Measurements from ENCODE around the gene LRIT3. TPM values are rescaled to one million over a fixed set of nuclear protein-coding genes. Genes with fewer than 3 reads are reported as not detected.
A peak's percentile ranks its signal among the peaks of the same experiment; 100 is the strongest.

LRIT3 gene
- total and polyA plus RNA-seq, 2 donors (not counting 3 experiments of a cell fraction or from before 2014, with no cell fraction given), result 0.06 to 0.13 TPM

DNA sequence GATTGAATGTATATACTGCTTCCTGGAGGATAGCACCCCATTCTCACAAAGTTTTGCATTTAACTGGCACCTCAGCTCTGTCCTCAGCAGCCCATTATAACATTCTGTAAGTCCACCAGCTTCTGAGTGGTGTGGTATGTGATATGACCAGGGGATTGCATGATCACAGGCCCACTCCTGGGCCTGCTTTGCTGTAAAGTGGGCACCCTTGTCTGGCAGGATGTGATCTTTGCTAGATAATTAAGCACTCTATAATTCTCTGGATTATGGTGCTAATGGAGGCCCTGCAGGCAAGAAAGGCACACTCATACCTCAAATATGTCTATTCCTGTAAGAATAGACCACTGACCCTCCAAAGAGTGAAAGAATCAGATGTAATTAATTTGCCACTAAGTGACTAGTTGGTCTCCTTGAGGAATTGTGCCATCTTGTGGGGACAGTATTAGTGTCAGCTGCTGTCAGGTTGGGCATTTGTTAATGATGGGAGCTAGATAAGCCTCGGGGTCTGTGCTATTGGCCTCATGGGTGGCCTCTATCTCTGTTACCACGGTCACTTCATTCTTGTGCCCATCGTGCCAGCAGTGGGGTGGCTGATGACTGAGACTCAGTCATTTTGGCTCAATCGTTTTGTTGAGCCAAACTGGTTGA, 43.9 kb upstream of the LRIT3 start:
- intact Hi-C loops (cut with micrococcal nuclease), result loop anchor here (1.0 to 5.0 kb wide), 6 partner anchors 11 to 382 kb away; partner anchors contain the start of genes CASP6, GAR1, MCUB and PLA2G12A
- no peaks in the 10 kb centered on the region for H3K9me1 ChIP-seq (replicated peaks; ENCODE audit: control insufficient read depth, extremely low read depth, insufficient read depth, low read length)
- no peaks in the 10 kb centered on the region for H3K9me3 ChIP-seq (replicated peaks; ENCODE audit: control insufficient read depth, insufficient read depth, low read length)
- CTCF ChIA-PET, result interaction anchor here (0.5 to 2.1 kb wide), 22 partner anchors 9 to 393 kb away, joined by 3 to 22 read pairs (median 4); partner anchors contain the start of genes GAR1, RRH and SEC24B
- H3K4me1 ChIP-seq (ENCODE audit: control insufficient read depth, extremely low read depth, insufficient read depth, low read length), result peaks cover 12% of the 10 kb centered on the region
- H2AFZ ChIP-seq (ENCODE audit: low read depth, low read length), result no peak overlapping the region
- no peaks in the 10 kb centered on the region for H3K36me3 ChIP-seq (ENCODE audit: control insufficient read depth in 2 of 2, extremely low read depth in 1 of 2, insufficient read depth in 2 of 2, low read length in 2 of 2)
- dilution Hi-C loops (cut with MboI; ENCODE audit: extremely low pct_ligation_motif_present, low sequenced_read_pairs), result no loop called here
- H3K9ac ChIP-seq (replicated peaks; ENCODE audit: extremely low read depth, insufficient read depth, low read length), result no peak overlapping the region
- H3K79me2 ChIP-seq (ENCODE audit: control insufficient read depth, insufficient read depth, low read length), result no peaks in the 10 kb centered on the region
- BruUV-seq (replicated peaks), result no TSS peak
- FAIRE-seq, result peak; percentile 72
- no peak overlapping the region for H3K27ac ChIP-seq (ENCODE audit: insufficient read depth, low read depth, low read length)
- peak; percentile 56 for DNase-seq (ENCODE audit: low read depth, low spot score)
- TF ChIP-seq, protein P1, sequence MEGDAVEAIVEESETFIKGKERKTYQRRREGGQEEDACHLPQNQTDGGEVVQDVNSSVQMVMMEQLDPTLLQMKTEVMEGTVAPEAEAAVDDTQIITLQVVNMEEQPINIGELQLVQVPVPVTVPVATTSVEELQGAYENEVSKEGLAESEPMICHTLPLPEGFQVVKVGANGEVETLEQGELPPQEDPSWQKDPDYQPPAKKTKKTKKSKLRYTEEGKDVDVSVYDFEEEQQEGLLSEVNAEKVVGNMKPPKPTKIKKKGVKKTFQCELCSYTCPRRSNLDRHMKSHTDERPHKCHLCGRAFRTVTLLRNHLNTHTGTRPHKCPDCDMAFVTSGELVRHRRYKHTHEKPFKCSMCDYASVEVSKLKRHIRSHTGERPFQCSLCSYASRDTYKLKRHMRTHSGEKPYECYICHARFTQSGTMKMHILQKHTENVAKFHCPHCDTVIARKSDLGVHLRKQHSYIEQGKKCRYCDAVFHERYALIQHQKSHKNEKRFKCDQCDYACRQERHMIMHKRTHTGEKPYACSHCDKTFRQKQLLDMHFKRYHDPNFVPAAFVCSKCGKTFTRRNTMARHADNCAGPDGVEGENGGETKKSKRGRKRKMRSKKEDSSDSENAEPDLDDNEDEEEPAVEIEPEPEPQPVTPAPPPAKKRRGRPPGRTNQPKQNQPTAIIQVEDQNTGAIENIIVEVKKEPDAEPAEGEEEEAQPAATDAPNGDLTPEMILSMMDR (IDR thresholded peaks at IDR 0.05; ENCODE audit: extremely low read depth in 1 of 2, insufficient read depth in 1 of 2, low read depth in 1 of 2, low read length in 2 of 2), result peak; percentile 27 to 34
- TF ChIP-seq FOS (IDR thresholded peaks at IDR 0.05; ENCODE audit: borderline replicate concordance, insufficient read depth, low read length) (no peak), GATA2 (IDR thresholded peaks at IDR 0.05; ENCODE audit: insufficient read depth, insufficient read length, low read depth, low read length) (peak; percentile 59)
- H4K20me1 ChIP-seq (replicated peaks; ENCODE audit: control insufficient read depth, extremely low read depth, insufficient read depth, low read length), result no peaks in the 10 kb centered on the region
- H3K27me3 ChIP-seq (ENCODE audit: control insufficient read depth in 2 of 2, insufficient read depth in 2 of 2, low read length in 2 of 2), result no peaks in the 10 kb centered on the region
- no peak overlapping the region for H3K4me2 ChIP-seq (ENCODE audit: insufficient read depth, low read length)
- POLR2A ChIA-PET, result no interaction called here
- no peak overlapping the region for H3K4me3 ChIP-seq (replicated peaks in 1 of 3; ENCODE audit: insufficient read depth in 1 of 3, low read depth in 1 of 3, low read length in 3 of 3)

DNA sequence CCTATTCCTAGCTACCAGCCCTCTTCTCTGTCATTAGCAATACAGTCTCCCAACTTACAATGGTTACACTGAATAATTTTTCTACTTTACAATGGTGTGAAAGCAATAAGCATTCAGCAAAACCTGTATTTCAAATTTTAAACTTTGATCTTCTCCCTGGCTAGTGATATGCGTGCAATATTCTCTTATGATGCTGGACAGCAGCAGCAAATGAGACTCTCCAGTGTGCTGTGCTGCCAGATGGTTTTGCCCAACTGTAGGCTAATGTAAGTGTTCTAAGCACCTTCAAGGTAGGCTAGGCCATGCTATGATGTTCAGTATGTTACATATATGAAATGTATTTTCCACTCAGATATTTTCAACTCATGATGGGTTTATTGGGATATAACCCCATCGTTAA, 38.3 kb upstream of the LRIT3 start:
- H3K27ac ChIP-seq (ENCODE audit: insufficient read depth, low read depth, low read length), result no peak overlapping the region
- POLR2A ChIA-PET, result no interaction called here
- DNase-seq (ENCODE audit: low read depth, low spot score) (no peak), FAIRE-seq (no peak)
- no peak overlapping the region for H3K4me3 ChIP-seq (replicated peaks in 1 of 3; ENCODE audit: insufficient read depth in 1 of 3, low read depth in 1 of 3, low read length in 3 of 3)
- no peaks in the 10 kb centered on the region for H3K79me2 ChIP-seq (ENCODE audit: control insufficient read depth, insufficient read depth, low read length)
- no peaks in the 10 kb centered on the region for H3K9me1 ChIP-seq (replicated peaks; ENCODE audit: control insufficient read depth, extremely low read depth, insufficient read depth, low read length)
- H3K36me3 ChIP-seq (ENCODE audit: control insufficient read depth in 2 of 2, extremely low read depth in 1 of 2, insufficient read depth in 2 of 2, low read length in 2 of 2), result no peaks in the 10 kb centered on the region
- no peak overlapping the region for H2AFZ ChIP-seq (ENCODE audit: low read depth, low read length)
- no peaks in the 10 kb centered on the region for H3K4me1 ChIP-seq (ENCODE audit: control insufficient read depth, extremely low read depth, insufficient read depth, low read length)
- intact Hi-C loops (cut with micrococcal nuclease), result loop anchor here (10.0 kb wide), 1 partner anchor 1135 kb away; no protein-coding TSS in a partner anchor
- CTCF ChIA-PET, result interaction anchor here (0.7 kb wide), 1 partner anchor 382 kb away, joined by 4 read pairs; no protein-coding TSS in a partner anchor
- TF ChIP-seq EZH2 (IDR thresholded peaks at IDR 0.05; ENCODE audit: borderline replicate concordance, low read depth, low read length, severe bottlenecking), result no peak
- TF ChIP-seq POLR2A (IDR thresholded peaks at IDR 0.05; ENCODE audit: low read depth, low read length), result no peak
- TF ChIP-seq GATA2 (IDR thresholded peaks at IDR 0.05; ENCODE audit: insufficient read depth, insufficient read length, low read depth, low read length), result no peak
- TF ChIP-seq, protein P1 (IDR thresholded peaks at IDR 0.05; ENCODE audit: extremely low read depth in 1 of 2, insufficient read depth in 1 of 2, low read depth in 1 of 2, low read length in 2 of 2), result no peak
- no peak for TF ChIP-seq MYC (IDR thresholded peaks at IDR 0.05; ENCODE audit: low read depth, low read length)
- TF ChIP-seq POLR2AphosphoS5 (IDR thresholded peaks at IDR 0.05; ENCODE audit: insufficient read depth, low read depth, low read length), result no peak
- TF ChIP-seq FOS (IDR thresholded peaks at IDR 0.05; ENCODE audit: borderline replicate concordance, insufficient read depth, low read length), result no peak
- no peak for TF ChIP-seq JUN (IDR thresholded peaks at IDR 0.05; ENCODE audit: borderline replicate concordance, insufficient read depth, insufficient read length, low read depth)
- TF ChIP-seq, protein P2, sequence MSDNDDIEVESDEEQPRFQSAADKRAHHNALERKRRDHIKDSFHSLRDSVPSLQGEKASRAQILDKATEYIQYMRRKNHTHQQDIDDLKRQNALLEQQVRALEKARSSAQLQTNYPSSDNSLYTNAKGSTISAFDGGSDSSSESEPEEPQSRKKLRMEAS (IDR thresholded peaks at IDR 0.05; ENCODE audit: insufficient read depth, insufficient read length), result no peak
- no TSS peak for BruUV-seq (replicated peaks)
- no peak overlapping the region for H3K9ac ChIP-seq (replicated peaks; ENCODE audit: extremely low read depth, insufficient read depth, low read length)
- no peak overlapping the region for H3K4me2 ChIP-seq (ENCODE audit: insufficient read depth, low read length)
- H3K9me3 ChIP-seq (replicated peaks; ENCODE audit: control insufficient read depth, insufficient read depth, low read length), result no peaks in the 10 kb centered on the region
- H3K27me3 ChIP-seq (ENCODE audit: control insufficient read depth in 2 of 2, insufficient read depth in 2 of 2, low read length in 2 of 2), result no peaks in the 10 kb centered on the region
- dilution Hi-C loops (cut with MboI; ENCODE audit: extremely low pct_ligation_motif_present, low sequenced_read_pairs), result no loop called here
- no peaks in the 10 kb centered on the region for H4K20me1 ChIP-seq (replicated peaks; ENCODE audit: control insufficient read depth, extremely low read depth, insufficient read depth, low read length)
